ENCODE measurements around the gene IL18BP.

Gene IL18BP

GRCh38 chr11:72002841-72003775, 4.4 kb downstream of the IL18BP start:
- H3K36me3 ChIP-seq (ENCODE audit: control insufficient read depth in 1 of 2, insufficient read depth in 2 of 2, low read length in 2 of 2), result peaks cover 76 to 80% of the 10 kb centered on the region in 2 donors
- H3K27ac ChIP-seq (ENCODE audit: low read depth, low read length), result no peak overlapping the region
- peaks cover 23 to 27% of the 10 kb centered on the region in 2 donors for H3K4me1 ChIP-seq (ENCODE audit: control insufficient read depth in 1 of 2, insufficient read depth in 2 of 2, low read length in 2 of 2)
- H3K27me3 ChIP-seq (ENCODE audit: control insufficient read depth in 1 of 2, insufficient read depth in 2 of 2, low read length in 2 of 2), result no peaks in the 10 kb centered on the region
- no peak overlapping the region for H3K4me3 ChIP-seq (ENCODE audit: low read depth in 1 of 2, low read length in 2 of 2)
- no peak overlapping the region for H3K9ac ChIP-seq (ENCODE audit: low read depth in 1 of 2, low read length in 2 of 2)
- no peaks in the 10 kb centered on the region for H3K9me3 ChIP-seq (ENCODE audit: control insufficient read depth in 1 of 2, low read length in 2 of 2)

GRCh38 chr11:72003776-72004171, 5.1 kb downstream of the IL18BP start:
- no peak overlapping the region for H3K9ac ChIP-seq (ENCODE audit: low read depth in 1 of 2, low read length in 2 of 2)
- no peak overlapping the region for H3K4me3 ChIP-seq (ENCODE audit: low read depth in 1 of 2, low read length in 2 of 2)
- no peak overlapping the region for H3K27ac ChIP-seq (ENCODE audit: low read depth, low read length)
- H3K27me3 ChIP-seq (ENCODE audit: control insufficient read depth in 1 of 2, insufficient read depth in 2 of 2, low read length in 2 of 2), result no peaks in the 10 kb centered on the region
- H3K4me1 ChIP-seq (ENCODE audit: control insufficient read depth in 1 of 2, insufficient read depth in 2 of 2, low read length in 2 of 2), result peaks cover 17 to 20% of the 10 kb centered on the region in 2 donors
- H3K36me3 ChIP-seq (ENCODE audit: control insufficient read depth in 1 of 2, insufficient read depth in 2 of 2, low read length in 2 of 2), result peaks cover 79 to 87% of the 10 kb centered on the region in 2 donors
- no peaks in the 10 kb centered on the region for H3K9me3 ChIP-seq (ENCODE audit: control insufficient read depth in 1 of 2, low read length in 2 of 2)

- Histone ChIP-seq H3K27ac (ENCODE audit: low read depth, low read length) (no peak overlapping the region), H3K9me3 (ENCODE audit: control insufficient read depth in 1 of 2, low read length in 2 of 2) (no peaks in the 10 kb centered on the region), H3K9ac (ENCODE audit: low read depth in 1 of 2, low read length in 2 of 2) (no peak overlapping the region), H3K4me1 (ENCODE audit: control insufficient read depth in 1 of 2, insufficient read depth in 2 of 2, low read length in 2 of 2) (peaks cover 7 to 11% of the 10 kb centered on the region in 2 donors), H3K27me3 (ENCODE audit: control insufficient read depth in 1 of 2, insufficient read depth in 2 of 2, low read length in 2 of 2) (no peaks in the 10 kb centered on the region), H3K36me3 (ENCODE audit: control insufficient read depth in 1 of 2, insufficient read depth in 2 of 2, low read length in 2 of 2) (peaks cover 81 to 96% of the 10 kb centered on the region in 2 donors), H3K4me3 (ENCODE audit: low read depth in 1 of 2, low read length in 2 of 2) (no peak overlapping the region)
Measured at GRCh38 chr11:72004515-72005346, 6.0 kb downstream of the IL18BP start.

- H3K27me3 ChIP-seq (ENCODE audit: control insufficient read depth in 1 of 2, insufficient read depth in 2 of 2, low read length in 2 of 2), result no peaks in the 10 kb centered on the region
- H3K27ac ChIP-seq (ENCODE audit: low read depth, low read length), result no peak overlapping the region
- no peaks in the 10 kb centered on the region for H3K9me3 ChIP-seq (ENCODE audit: control insufficient read depth in 1 of 2, low read length in 2 of 2)
- H3K4me1 ChIP-seq (ENCODE audit: control insufficient read depth in 1 of 2, insufficient read depth in 2 of 2, low read length in 2 of 2), result peaks cover 0 to 2% of the 10 kb centered on the region in 2 donors
- peaks cover 90 to 100% of the 10 kb centered on the region in 2 donors for H3K36me3 ChIP-seq (ENCODE audit: control insufficient read depth in 1 of 2, insufficient read depth in 2 of 2, low read length in 2 of 2)
- H3K9ac ChIP-seq (ENCODE audit: low read depth in 1 of 2, low read length in 2 of 2), result no peak overlapping the region
- H3K4me3 ChIP-seq (ENCODE audit: low read depth in 1 of 2, low read length in 2 of 2), result no peak overlapping the region
Measured at GRCh38 chr11:72005347-72006260, 6.9 kb downstream of the IL18BP start.

- peaks cover 92 to 100% of the 10 kb centered on the region in 2 donors for H3K36me3 ChIP-seq (ENCODE audit: control insufficient read depth in 1 of 2, insufficient read depth in 2 of 2, low read length in 2 of 2)
- H3K27ac ChIP-seq (ENCODE audit: low read depth, low read length), result no peak overlapping the region
- H3K9me3 ChIP-seq (ENCODE audit: control insufficient read depth in 1 of 2, low read length in 2 of 2), result no peaks in the 10 kb centered on the region
- H3K4me3 ChIP-seq (ENCODE audit: low read depth in 1 of 2, low read length in 2 of 2), result no peak overlapping the region
- no peaks in the 10 kb centered on the region for H3K27me3 ChIP-seq (ENCODE audit: control insufficient read depth in 1 of 2, insufficient read depth in 2 of 2, low read length in 2 of 2)
- H3K4me1 ChIP-seq (ENCODE audit: control insufficient read depth in 1 of 2, insufficient read depth in 2 of 2, low read length in 2 of 2), result no peaks in the 10 kb centered on the region
- no peak overlapping the region for H3K9ac ChIP-seq (ENCODE audit: low read depth in 1 of 2, low read length in 2 of 2)
Measured at GRCh38 chr11:72006309-72007088, 7.8 kb downstream of the IL18BP start.

- Histone ChIP-seq H3K27ac (ENCODE audit: low read depth, low read length) (no peak overlapping the region), H3K27me3 (ENCODE audit: control insufficient read depth in 1 of 2, insufficient read depth in 2 of 2, low read length in 2 of 2) (no peaks in the 10 kb centered on the region), H3K9me3 (ENCODE audit: control insufficient read depth in 1 of 2, low read length in 2 of 2) (no peaks in the 10 kb centered on the region), H3K4me1 (ENCODE audit: control insufficient read depth in 1 of 2, insufficient read depth in 2 of 2, low read length in 2 of 2) (no peaks in the 10 kb centered on the region), H3K36me3 (ENCODE audit: control insufficient read depth in 1 of 2, insufficient read depth in 2 of 2, low read length in 2 of 2) (peaks cover 92 to 100% of the 10 kb centered on the region in 2 donors), H3K4me3 (ENCODE audit: low read depth in 1 of 2, low read length in 2 of 2) (no peak overlapping the region), H3K9ac (ENCODE audit: low read depth in 1 of 2, low read length in 2 of 2) (no peak overlapping the region)
Measured at GRCh38 chr11:72007089-72007476, 8.4 kb downstream of the IL18BP start.

GRCh38 chr11:72007587-72007986, 8.9 kb downstream of the IL18BP start:
- no peaks in the 10 kb centered on the region for H3K9me3 ChIP-seq (ENCODE audit: control insufficient read depth in 1 of 2, low read length in 2 of 2)
- peaks cover 0 to 1% of the 10 kb centered on the region in 2 donors for H3K4me1 ChIP-seq (ENCODE audit: control insufficient read depth in 1 of 2, insufficient read depth in 2 of 2, low read length in 2 of 2)
- no peak overlapping the region for H3K27ac ChIP-seq (ENCODE audit: low read depth, low read length)
- H3K4me3 ChIP-seq (ENCODE audit: low read depth in 1 of 2, low read length in 2 of 2), result no peak overlapping the region
- no peak overlapping the region for H3K9ac ChIP-seq (ENCODE audit: low read depth in 1 of 2, low read length in 2 of 2)
- H3K27me3 ChIP-seq (ENCODE audit: control insufficient read depth in 1 of 2, insufficient read depth in 2 of 2, low read length in 2 of 2), result no peaks in the 10 kb centered on the region
- peaks cover 92 to 100% of the 10 kb centered on the region in 2 donors for H3K36me3 ChIP-seq (ENCODE audit: control insufficient read depth in 1 of 2, insufficient read depth in 2 of 2, low read length in 2 of 2)

- H3K36me3 ChIP-seq (ENCODE audit: control insufficient read depth in 1 of 2, insufficient read depth in 2 of 2, low read length in 2 of 2), result peaks cover 90 to 100% of the 10 kb centered on the region in 2 donors
Measured at GRCh38 chr11:72008728-72009127, 10.0 kb downstream of the IL18BP start.

GRCh38 chr11:72009156-72009555, 10.4 kb downstream of the IL18BP start:
- peaks cover 90 to 100% of the 10 kb centered on the region in 2 donors for H3K36me3 ChIP-seq (ENCODE audit: control insufficient read depth in 1 of 2, insufficient read depth in 2 of 2, low read length in 2 of 2)
- no peaks in the 10 kb centered on the region for H3K27me3 ChIP-seq (ENCODE audit: control insufficient read depth in 1 of 2, insufficient read depth in 2 of 2, low read length in 2 of 2)
- no peak overlapping the region for H3K9ac ChIP-seq (ENCODE audit: low read depth in 1 of 2, low read length in 2 of 2)
- H3K4me1 ChIP-seq (ENCODE audit: control insufficient read depth in 1 of 2, insufficient read depth in 2 of 2, low read length in 2 of 2), result peaks cover 9 to 15% of the 10 kb centered on the region in 2 donors
- no peaks in the 10 kb centered on the region for H3K9me3 ChIP-seq (ENCODE audit: control insufficient read depth in 1 of 2, low read length in 2 of 2)
- H3K4me3 ChIP-seq (ENCODE audit: low read depth in 1 of 2, low read length in 2 of 2), result no peak overlapping the region
- no peak overlapping the region for H3K27ac ChIP-seq (ENCODE audit: low read depth, low read length)

More at GRCh38 chr11:72008728-72009127, 10.0 kb downstream of the IL18BP start:
- Histone ChIP-seq H3K27me3 (ENCODE audit: control insufficient read depth in 1 of 2, insufficient read depth in 2 of 2, low read length in 2 of 2) (no peaks in the 10 kb centered on the region), H3K9me3 (ENCODE audit: control insufficient read depth in 1 of 2, low read length in 2 of 2) (no peaks in the 10 kb centered on the region), H3K27ac (ENCODE audit: low read depth, low read length) (no peak overlapping the region), H3K9ac (ENCODE audit: low read depth in 1 of 2, low read length in 2 of 2) (no peak overlapping the region), H3K4me3 (ENCODE audit: low read depth in 1 of 2, low read length in 2 of 2) (no peak overlapping the region), H3K4me1 (ENCODE audit: control insufficient read depth in 1 of 2, insufficient read depth in 2 of 2, low read length in 2 of 2) (peaks cover 9 to 13% of the 10 kb centered on the region in 2 donors)

Data from duodenal mucosa (tissue), 2 donors.